ENCODE data around the gene BTF3L4. TPM values are rescaled to one million over a fixed set of nuclear protein-coding genes. Genes with fewer than 3 reads are reported as not detected.
"Not testable (repeated sequence)": the region's sequence is repeated elsewhere in the genome, so short reads cannot be mapped to it uniquely, and the experiment has no call there.

The BTF3L4 gene
- total RNA-seq = 10 to 100 TPM; 28.7 to 36.3 TPM
- long read RNA-seq, full-length matches to known transcripts = 31 of 32 reads
- long read RNA-seq, partial matches to known transcripts = 1 of 32 reads
- long read RNA-seq, other reads (novel, unspliced or antisense) = 0 of 32 reads

DNA sequence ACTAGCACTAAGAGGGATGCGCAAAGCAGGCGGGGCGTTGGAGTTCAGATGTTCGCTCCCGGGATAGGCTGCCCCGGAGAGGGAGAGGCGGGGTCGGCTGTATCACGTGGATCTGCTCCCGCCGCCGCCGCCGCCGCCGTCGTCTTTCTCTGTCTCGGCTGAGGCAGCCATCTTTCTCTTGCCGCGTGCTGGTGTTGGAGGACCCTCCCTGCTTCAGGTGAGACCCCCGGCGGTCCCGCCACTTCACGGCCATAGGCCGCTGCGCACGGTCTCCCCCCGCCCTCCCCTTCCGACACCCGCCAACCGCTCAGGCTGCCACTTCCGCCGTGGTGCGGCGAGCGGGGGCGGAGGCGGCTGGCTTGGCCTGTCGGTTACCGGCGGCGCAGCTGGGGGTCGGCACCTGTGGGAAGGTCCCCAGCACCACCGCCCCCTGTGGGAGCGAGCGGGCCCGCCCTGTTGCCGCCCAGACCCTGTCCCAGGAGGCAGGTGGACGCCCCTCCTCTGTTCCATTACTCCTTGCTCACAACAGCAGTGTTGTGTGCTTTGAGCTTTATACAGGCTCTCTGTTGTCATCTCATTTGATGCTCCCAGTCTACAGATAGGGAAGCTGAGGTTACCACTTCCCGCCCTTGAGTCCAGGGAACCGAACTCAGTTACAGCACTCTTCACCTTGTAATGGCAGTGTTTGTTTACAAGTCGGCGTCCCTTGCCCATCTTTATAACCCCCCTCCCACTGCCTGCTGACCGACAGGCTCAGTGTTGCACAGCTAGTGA is at the start of gene BTF3L4:
Gene BTF3L4 (plus strand): TSS at position 133 of the 774 bp plus-strand sequence. CDS start 3,553 bp downstream, outside the sequence.
- ATAC-seq (peak; percentile 98), DNase-seq (peak; percentile 97)
- intact Hi-C loops (cut with DNase I) = no loop called here

DNA sequence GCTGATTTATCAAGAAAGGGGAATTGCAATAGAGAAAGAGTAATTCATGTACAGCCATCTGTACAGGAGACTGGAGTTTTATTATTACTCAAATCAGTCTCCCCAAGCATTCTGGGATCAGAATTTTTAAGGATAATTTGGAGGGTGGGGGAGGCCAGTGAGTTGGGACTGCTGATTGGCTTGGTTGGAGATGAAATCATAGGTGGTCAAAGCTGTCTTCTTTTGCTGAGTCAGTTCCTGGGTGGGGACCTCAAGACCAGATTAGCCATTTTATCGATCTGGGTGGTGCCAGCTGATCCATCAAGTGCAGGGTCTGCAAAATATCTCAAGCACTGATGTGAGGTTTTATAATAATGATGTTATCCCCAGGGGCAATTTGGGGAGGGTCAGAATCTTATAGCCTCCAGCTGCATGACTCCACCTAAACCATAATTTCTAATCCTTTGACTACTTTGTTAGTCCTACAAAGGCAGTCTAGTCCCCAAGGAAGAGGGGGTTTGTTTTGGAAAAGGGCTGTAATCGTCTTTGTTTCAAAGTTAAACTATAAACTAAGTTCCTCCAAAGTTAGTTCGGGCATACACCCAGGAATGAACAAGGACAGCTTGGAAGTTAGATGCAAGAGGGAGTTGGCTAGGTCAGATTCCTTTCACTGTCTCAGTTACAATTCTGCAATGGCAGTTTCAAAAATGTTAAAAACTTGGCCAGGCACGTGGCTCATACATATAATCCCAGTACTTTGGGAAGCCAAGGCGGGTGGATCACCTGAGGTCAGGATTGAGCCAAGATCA is 48.7 kb upstream of the BTF3L4 start:
- intact Hi-C loops (cut with DNase I) = loop anchor here in 1 of 2 donors (10.0 kb wide), 1 partner anchor 113 kb away; no protein-coding TSS in a partner anchor
- no peak for ATAC-seq
- no peak for DNase-seq

DNA sequence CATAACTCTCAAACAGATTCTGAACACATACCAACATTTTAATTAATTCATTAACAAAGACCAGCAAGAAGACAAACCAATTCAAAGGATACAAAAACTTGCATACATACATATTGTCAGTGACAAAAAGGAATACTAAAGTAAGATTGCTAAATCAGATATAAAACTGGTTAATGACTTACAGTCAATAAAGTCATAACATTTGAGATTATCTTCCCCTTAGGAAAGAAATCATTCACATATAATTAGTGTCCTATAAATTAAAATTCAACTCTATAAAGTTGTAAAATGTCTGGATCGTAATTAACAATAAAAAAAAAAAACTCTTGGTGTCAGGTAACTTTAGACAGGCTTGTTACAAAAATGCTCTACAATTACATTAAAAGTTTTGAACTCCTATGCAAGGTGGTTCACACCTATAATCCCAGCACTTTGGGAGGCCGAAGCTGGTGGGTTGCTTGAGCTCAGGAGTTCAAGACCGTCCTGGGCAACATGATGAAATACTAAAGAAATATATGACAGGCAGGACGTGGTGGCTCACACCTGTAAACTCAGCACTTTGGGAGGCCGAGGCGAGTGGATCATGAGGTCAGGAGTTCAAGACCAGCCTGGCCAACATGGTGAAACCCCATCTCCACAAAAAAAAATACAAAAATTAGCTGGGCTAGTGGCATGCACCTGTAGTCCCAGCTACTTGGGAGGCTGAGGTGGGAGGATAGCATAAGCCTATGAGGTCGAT is 47.9 kb upstream of the BTF3L4 start:
- intact Hi-C loops (cut with DNase I) = loop anchor here in 1 of 2 donors (10.0 kb wide), 1 partner anchor 113 kb away; no protein-coding TSS in a partner anchor

DNA sequence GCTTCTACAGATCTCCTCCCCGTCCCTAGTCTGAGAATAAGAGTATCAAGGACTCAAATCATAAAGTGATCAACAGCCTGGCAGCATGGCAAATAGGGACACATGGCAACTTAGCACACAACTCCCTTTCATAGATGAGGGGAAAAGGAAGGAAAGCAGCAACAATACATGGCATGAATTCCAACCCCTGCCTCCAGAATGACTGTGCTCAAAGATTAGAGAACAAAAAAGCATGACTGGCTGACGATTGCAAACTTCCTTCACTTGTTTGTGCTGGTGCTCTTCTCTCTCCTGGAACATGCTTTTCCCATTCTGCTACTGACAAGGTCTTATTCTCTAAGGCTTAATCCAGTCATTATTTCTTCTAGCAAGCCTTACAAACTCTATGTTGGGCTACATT is 34.0 kb upstream of the BTF3L4 start:
- no peak for ATAC-seq
- intact Hi-C loops (cut with DNase I) = no loop called here
- no peak for DNase-seq

More for the DNA sequence above, 47.9 kb upstream of the BTF3L4 start:
- ATAC-seq (no peak), DNase-seq (no peak)

- DNase-seq (no peak), ATAC-seq (no peak)
- intact Hi-C loops (cut with DNase I) = no loop called here
Measured at GRCh38 chr1:52026278-52026677, 29.8 kb upstream of the BTF3L4 start.

DNA sequence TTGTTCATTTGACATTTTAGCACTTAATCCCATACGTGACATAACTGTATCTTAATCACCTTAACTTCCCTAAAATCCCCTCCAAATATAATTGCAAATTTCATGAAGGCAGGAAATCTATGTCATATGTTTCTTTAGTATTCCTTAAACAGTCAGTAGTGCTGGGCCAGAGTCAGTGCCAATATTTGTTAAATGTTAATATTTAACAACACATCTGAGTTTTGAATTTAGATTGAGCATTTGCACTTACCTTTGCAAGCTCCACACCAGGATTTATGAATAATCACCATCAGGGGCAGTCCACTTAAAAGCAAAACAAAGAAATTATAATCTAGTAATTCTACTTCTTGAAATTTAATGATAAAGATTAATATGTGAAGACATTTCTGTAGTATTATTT is 27.8 kb upstream of the BTF3L4 start:
- ATAC-seq (no peak), DNase-seq (no peak)

GRCh38 chr1:52028839-52029238 is 27.3 kb upstream of the BTF3L4 start:
- ATAC-seq; intact Hi-C loops (cut with DNase I); DNase-seq: not testable (repeated sequence)

More for the DNA sequence above, 27.8 kb upstream of the BTF3L4 start:
- intact Hi-C loops (cut with DNase I) = no loop called here

- peak in 1 of 2 donors; percentile 7 for ATAC-seq
- no peak for DNase-seq
- intact Hi-C loops (cut with DNase I) = no loop called here
Measured at GRCh38 chr1:52032124-52032784, 23.8 kb upstream of the BTF3L4 start.

GRCh38 chr1:52032785-52033131 is 23.3 kb upstream of the BTF3L4 start:
- ATAC-seq (peak; percentile 53 to 67), DNase-seq (peak; percentile 49)
- intact Hi-C loops (cut with DNase I) = no loop called here

- intact Hi-C loops (cut with DNase I) = no loop called here
Measured at GRCh38 chr1:52033190-52034049, 22.7 kb upstream of the BTF3L4 start, which contains the start of gene KTI12. Gene KTI12 (minus strand): TSS chr1:52033810. CDS start chr1:52033761, 49 bp downstream.

GRCh38 chr1:52034050-52034384 is 22.1 kb upstream of the BTF3L4 start:
- no peak for ATAC-seq

More at GRCh38 chr1:52033190-52034049, 22.7 kb upstream of the BTF3L4 start, which contains the start of gene KTI12:
- ATAC-seq (peak; percentile 96 to 98), DNase-seq (peak; percentile 93)

GRCh38 chr1:52037402-52037814 is 18.7 kb upstream of the BTF3L4 start:
- DNase-seq (no peak), ATAC-seq (no peak)
- intact Hi-C loops (cut with DNase I) = no loop called here

More at GRCh38 chr1:52034050-52034384, 22.1 kb upstream of the BTF3L4 start:
- DNase-seq = no peak
- intact Hi-C loops (cut with DNase I) = no loop called here

GRCh38 chr1:52037909-52038308 is 18.2 kb upstream of the BTF3L4 start:
- no peak for ATAC-seq
- no peak for DNase-seq
- intact Hi-C loops (cut with DNase I) = no loop called here

- DNase-seq = no peak
- ATAC-seq = no peak
- intact Hi-C loops (cut with DNase I) = no loop called here
Measured at GRCh38 chr1:52041551-52042185, 14.4 kb upstream of the BTF3L4 start.

DNA sequence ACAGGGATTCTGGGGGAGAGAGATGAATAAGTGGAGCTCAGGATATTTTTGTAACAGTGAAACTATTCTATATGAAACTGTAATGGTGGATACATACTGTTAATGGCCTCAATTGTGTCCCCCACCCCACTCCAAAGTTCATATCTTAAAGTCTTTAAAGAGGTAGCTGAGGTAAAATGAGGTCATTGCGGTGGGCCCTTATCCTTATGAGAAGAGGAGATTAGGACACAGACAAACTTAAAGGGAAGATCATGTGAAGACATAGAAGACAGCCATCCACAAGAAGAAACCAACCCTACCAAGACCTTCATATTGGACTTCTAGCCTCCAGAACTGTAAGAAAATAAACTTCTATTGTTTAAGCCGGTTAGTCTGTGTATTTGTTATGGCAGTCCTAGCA is 10.9 kb upstream of the BTF3L4 start:
- ATAC-seq = no peak
- intact Hi-C loops (cut with DNase I) = no loop called here

DNA sequence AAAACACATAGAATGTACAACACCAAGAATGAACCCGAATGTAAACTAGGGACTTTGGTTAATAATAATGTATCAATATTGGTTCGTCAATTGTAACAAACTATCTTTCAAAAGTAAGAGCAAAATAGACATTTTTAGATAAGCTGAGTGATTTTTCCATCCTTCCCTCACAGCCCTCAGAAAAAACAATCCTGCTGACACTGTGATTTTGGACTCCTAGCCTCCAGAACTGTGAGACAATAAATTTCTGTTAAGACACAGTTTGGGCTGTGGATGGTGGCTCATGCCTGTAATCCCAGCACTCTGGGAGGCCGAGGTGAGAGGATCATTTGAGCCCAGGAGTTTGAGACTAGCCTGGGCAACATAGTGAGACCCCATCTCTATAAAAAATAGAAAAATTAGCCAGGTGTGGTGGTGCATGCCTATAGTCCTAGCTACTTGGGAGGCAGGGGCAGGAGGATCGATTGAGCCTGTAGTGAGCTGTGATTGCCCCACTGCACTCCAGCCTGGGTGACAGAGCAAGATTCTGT is 10.4 kb upstream of the BTF3L4 start:
- DNase-seq; ATAC-seq; intact Hi-C loops (cut with DNase I): not testable (repeated sequence)

More for the DNA sequence above, 10.9 kb upstream of the BTF3L4 start:
- no peak for DNase-seq

GRCh38 chr1:52049337-52049736 is 6.8 kb upstream of the BTF3L4 start:
- DNase-seq; intact Hi-C loops (cut with DNase I); ATAC-seq: not testable (repeated sequence)

Measured in left cardiac atrium (tissue), 4 donors.